GM12878 (cell line): ENCODE results near the gene CAMTA2. TPM values are rescaled to one million over a fixed set of nuclear protein-coding genes. Genes with fewer than 3 reads are reported as not detected.
A peak's percentile ranks its signal among the peaks of the same experiment; 100 is the strongest.

Experiments
- BACH1 ChIP-seq: fragments of 450-650 bp; IDR thresholded peaks from 2 replicates; pipeline ENCODE4 v1.6.1; 2017; ENCODE audit warnings: mild to moderate bottlenecking, borderline replicate concordance
- BCL11A ChIP-seq: IDR thresholded peaks from 2 replicates; pipeline ENCODE4 v1.6.1; 2011; ENCODE audit warnings: low read depth, low read length
- BCL3 ChIP-seq: IDR thresholded peaks from 2 replicates; pipeline ENCODE4 v1.6.1; 2011; ENCODE audit warnings: borderline replicate concordance, low read depth, mild to moderate bottlenecking, moderate library complexity, low read length; ENCODE audit not compliant: insufficient read depth, poor library complexity, severe bottlenecking
- GABPA ChIP-seq: IDR thresholded peaks from 2 replicates; pipeline ENCODE4 v1.6.1; 2014; ENCODE audit warnings: antibody characterized with exemption, low read depth, mild to moderate bottlenecking, inconsistent platforms
- HDAC6 ChIP-seq: fragments of 200-600 bp; sonication (generic); IDR thresholded peaks from one replicate; pipeline ENCODE4 v1.8.0; 2017; ENCODE audit warnings: antibody characterized with exemption; ENCODE audit not compliant: unreplicated experiment
- KAT2A ChIP-seq: conservative IDR thresholded peaks from 2 replicates; pipeline ENCODE4 v1.6.1; 2011; ENCODE audit warnings: low read depth, low read length; ENCODE audit not compliant: control insufficient read depth
- KDM1A ChIP-seq: fragments of 200-600 bp; sonication (generic); IDR thresholded peaks from 2 replicates; pipeline ENCODE4 v1.6.1; 2016; ENCODE audit warnings: borderline replicate concordance
- NFYB ChIP-seq: IDR thresholded peaks from 2 replicates; pipeline ENCODE4 v1.6.1; 2011; ENCODE audit warnings: low read depth, mild to moderate bottlenecking, low read length, improper control_type of control experiment, moderate library complexity; ENCODE audit not compliant: insufficient read depth
- PAX8 ChIP-seq: fragments of 450-650 bp; IDR thresholded peaks from 2 replicates; pipeline ENCODE4 v1.6.1; 2017; ENCODE audit warnings: mild to moderate bottlenecking, moderate library complexity
- SPI1 ChIP-seq: IDR thresholded peaks from 2 replicates; pipeline ENCODE4 v1.6.1; 2011; ENCODE audit warnings: low read depth, mild to moderate bottlenecking, low read length, moderate library complexity, borderline replicate concordance; ENCODE audit not compliant: insufficient read depth
- SRF ChIP-seq, 2 experiments: IDR thresholded peaks; 2 replicates each; pipeline ENCODE4 v1.6.1; 2011; ENCODE audit warnings: low read depth in 2 of 2, low read length in 2 of 2, mild to moderate bottlenecking in 1 of 2, moderate library complexity in 1 of 2
- ZNF622 ChIP-seq: fragments of 450-650 bp; IDR thresholded peaks from 2 replicates; pipeline ENCODE4 v1.6.1; 2017; ENCODE audit warnings: mild to moderate bottlenecking, inconsistent platforms
- ZNF687 ChIP-seq: fragments of 450-650 bp; IDR thresholded peaks from 2 replicates; pipeline ENCODE4 v1.6.1; 2017; ENCODE audit warnings: mild to moderate bottlenecking, moderate library complexity
- polyA plus RNA-seq, 11 experiments: library from polyadenylated mRNA; depleted of rRNA in 4 of 11; unstranded in 6 of 11; stranded (reverse) in 5 of 11; fragments of >200 nt; fragmentation: Nextera tagmentation in 4 of 11; fragmentation: Illumina TruSeq in 1 of 11; extraction: Ambion mirVana in 4 of 11; extraction: Trizol in 1 of 11; gene quantifications; 1 replicate in 1 of 11; 2 replicates in 10 of 11; pipeline versions ENCODE4 v1.2.1 to v1.2.3, GENCODE V29; 2011 to 2016; ENCODE audit warnings: inconsistent platforms in 2 of 11, missing spikeins in 2 of 11, low read depth in 1 of 11
- total RNA-seq, 4 experiments: library from RNA; depleted of rRNA in 3 of 4; stranded (reverse); fragments of >200 nt in 3 of 4; fragmentation: Illumina TruSeq in 1 of 4; extraction: Trizol in 1 of 4; gene quantifications; 2 replicates each; pipeline versions ENCODE4 v1.2.1 to v1.2.3, GENCODE V29; 2013 to 2021
- TF ChIP-seq, protein P1 (sequence below): fragments of 450-650 bp; IDR thresholded peaks from 2 replicates; pipeline ENCODE4 v1.6.1; 2017; ENCODE audit warnings: mild to moderate bottlenecking, low read depth, inconsistent platforms; ENCODE audit not compliant: poor library complexity, severe bottlenecking
- TF ChIP-seq, protein P2 (sequence below): fragments of 450-650 bp; IDR thresholded peaks from 2 replicates; pipeline ENCODE4 v1.6.1; 2014; ENCODE audit warnings: mild to moderate bottlenecking
- TF ChIP-seq, protein P3 (sequence below): IDR thresholded peaks from 2 replicates; pipeline ENCODE4 v1.6.1; 2012; ENCODE audit warnings: mild to moderate bottlenecking, low read depth, low read length

The CAMTA2 gene
- total and polyA plus RNA-seq, 10 of the 15 experiments (the other 5 are each of a cell fraction or from before 2014, with no cell fraction given), result 0.42 to 29.3 (median 11.2) TPM

DNA sequence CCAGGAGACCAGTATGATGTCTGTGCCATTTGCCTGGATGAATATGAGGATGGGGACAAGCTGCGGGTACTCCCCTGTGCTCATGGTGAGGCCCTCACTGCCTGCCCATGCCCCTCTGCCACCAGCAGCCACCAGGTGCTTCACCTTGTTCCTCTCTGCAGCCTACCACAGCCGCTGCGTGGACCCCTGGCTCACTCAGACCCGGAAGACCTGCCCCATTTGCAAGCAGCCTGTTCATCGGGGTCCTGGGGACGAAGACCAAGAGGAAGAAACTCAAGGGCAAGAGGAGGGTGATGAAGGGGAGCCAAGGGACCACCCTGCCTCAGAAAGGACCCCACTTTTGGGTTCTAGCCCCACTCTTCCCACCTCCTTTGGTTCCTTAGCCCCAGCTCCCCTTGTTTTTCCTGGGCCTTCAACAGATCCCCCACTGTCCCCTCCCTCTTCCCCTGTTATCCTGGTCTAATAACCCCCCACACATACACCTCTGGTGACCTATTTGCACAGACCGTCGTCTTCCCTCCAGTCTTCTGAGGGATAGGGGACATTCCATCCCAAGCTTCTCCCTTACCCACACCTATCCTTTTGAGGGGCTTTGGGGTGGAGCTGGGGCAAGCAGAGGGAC lies 42.8 kb downstream of the CAMTA2 start (continued):
- TF ChIP-seq, protein P1, sequence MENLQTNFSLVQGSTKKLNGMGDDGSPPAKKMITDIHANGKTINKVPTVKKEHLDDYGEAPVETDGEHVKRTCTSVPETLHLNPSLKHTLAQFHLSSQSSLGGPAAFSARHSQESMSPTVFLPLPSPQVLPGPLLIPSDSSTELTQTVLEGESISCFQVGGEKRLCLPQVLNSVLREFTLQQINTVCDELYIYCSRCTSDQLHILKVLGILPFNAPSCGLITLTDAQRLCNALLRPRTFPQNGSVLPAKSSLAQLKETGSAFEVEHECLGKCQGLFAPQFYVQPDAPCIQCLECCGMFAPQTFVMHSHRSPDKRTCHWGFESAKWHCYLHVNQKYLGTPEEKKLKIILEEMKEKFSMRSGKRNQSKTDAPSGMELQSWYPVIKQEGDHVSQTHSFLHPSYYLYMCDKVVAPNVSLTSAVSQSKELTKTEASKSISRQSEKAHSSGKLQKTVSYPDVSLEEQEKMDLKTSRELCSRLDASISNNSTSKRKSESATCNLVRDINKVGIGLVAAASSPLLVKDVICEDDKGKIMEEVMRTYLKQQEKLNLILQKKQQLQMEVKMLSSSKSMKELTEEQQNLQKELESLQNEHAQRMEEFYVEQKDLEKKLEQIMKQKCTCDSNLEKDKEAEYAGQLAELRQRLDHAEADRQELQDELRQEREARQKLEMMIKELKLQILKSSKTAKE, result no peak
- TF ChIP-seq BCL3, result peak; percentile 93
- no peak for TF ChIP-seq ZNF687
- peak; percentile 32; the same call in 1 of the 2 replicates for TF ChIP-seq BACH1
- TF ChIP-seq, protein P2, sequence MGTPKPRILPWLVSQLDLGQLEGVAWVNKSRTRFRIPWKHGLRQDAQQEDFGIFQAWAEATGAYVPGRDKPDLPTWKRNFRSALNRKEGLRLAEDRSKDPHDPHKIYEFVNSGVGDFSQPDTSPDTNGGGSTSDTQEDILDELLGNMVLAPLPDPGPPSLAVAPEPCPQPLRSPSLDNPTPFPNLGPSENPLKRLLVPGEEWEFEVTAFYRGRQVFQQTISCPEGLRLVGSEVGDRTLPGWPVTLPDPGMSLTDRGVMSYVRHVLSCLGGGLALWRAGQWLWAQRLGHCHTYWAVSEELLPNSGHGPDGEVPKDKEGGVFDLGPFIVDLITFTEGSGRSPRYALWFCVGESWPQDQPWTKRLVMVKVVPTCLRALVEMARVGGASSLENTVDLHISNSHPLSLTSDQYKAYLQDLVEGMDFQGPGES, result no peak
- no peak for TF ChIP-seq SPI1
- TF ChIP-seq, protein P3, sequence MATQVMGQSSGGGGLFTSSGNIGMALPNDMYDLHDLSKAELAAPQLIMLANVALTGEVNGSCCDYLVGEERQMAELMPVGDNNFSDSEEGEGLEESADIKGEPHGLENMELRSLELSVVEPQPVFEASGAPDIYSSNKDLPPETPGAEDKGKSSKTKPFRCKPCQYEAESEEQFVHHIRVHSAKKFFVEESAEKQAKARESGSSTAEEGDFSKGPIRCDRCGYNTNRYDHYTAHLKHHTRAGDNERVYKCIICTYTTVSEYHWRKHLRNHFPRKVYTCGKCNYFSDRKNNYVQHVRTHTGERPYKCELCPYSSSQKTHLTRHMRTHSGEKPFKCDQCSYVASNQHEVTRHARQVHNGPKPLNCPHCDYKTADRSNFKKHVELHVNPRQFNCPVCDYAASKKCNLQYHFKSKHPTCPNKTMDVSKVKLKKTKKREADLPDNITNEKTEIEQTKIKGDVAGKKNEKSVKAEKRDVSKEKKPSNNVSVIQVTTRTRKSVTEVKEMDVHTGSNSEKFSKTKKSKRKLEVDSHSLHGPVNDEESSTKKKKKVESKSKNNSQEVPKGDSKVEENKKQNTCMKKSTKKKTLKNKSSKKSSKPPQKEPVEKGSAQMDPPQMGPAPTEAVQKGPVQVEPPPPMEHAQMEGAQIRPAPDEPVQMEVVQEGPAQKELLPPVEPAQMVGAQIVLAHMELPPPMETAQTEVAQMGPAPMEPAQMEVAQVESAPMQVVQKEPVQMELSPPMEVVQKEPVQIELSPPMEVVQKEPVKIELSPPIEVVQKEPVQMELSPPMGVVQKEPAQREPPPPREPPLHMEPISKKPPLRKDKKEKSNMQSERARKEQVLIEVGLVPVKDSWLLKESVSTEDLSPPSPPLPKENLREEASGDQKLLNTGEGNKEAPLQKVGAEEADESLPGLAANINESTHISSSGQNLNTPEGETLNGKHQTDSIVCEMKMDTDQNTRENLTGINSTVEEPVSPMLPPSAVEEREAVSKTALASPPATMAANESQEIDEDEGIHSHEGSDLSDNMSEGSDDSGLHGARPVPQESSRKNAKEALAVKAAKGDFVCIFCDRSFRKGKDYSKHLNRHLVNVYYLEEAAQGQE, result no peak
- TF ChIP-seq KAT2A, result no peak
- 0 out of 2 replicates have a peak, but pooled peaks have one; percentile 42 for TF ChIP-seq BCL11A
- no peak for TF ChIP-seq NFYB
- no peak for TF ChIP-seq GABPA
- no peak for TF ChIP-seq ZNF622
- no peak for TF ChIP-seq KDM1A
- peak in 1 of 2 experiments; percentile 8; a peak in 1 of 4 replicates for TF ChIP-seq SRF (IDR thresholded peaks at IDR 0.05; ENCODE audit: low read depth in 2 of 2, low read length in 2 of 2)
- no peak for TF ChIP-seq PAX8
- TF ChIP-seq HDAC6, result no peak
